A549 treated with GW870086 at 1 μM for 4 hours (cell line): ENCODE measurements around the gene TMEM53. TPM values are rescaled to one million over a fixed set of nuclear protein-coding genes. Genes with fewer than 3 reads are reported as not detected.

Experiments
- total RNA-seq: library from RNA; stranded (reverse); fragments of 200-300 nt; extraction: Qiagen RNA extraction; gene quantifications from 5 replicates; pipeline ENCODE4 v1.2.3, GENCODE V29; 2022; ENCODE audit warnings: low read depth

TMEM53 gene
- 7.3 to 9.4 TPM (median 8.7 TPM) in 5 replicates for total RNA-seq

GRCh38 chr1:44674113-44675000 lies at the start of gene TMEM53, which contains the start of gene ARMH1:
Gene TMEM53, minus strand, starts transcription at chr1:44674481. Its CDS starts 90 bp downstream, at chr1:44674391.
Gene ARMH1, plus strand, starts transcription at chr1:44674714. Its CDS starts 14,984 bp downstream, at chr1:44689698.

Other genes with a start within 250 kb of the TMEM53 start
- 0.38 to 1.1 TPM (median 0.54 TPM) in 5 replicates for gene ARMH1, start 233 bp upstream of the TMEM53 start, total RNA-seq
- not detected in 5 replicates for gene RNU5D-1, start 56.7 kb upstream of the TMEM53 start, total RNA-seq
- gene KIF2C, start 65.4 kb upstream of the TMEM53 start, total RNA-seq: 36.2 to 43.4 TPM (median 39.5 TPM) in 5 replicates
- gene RPS8, start 101.1 kb upstream of the TMEM53 start, total RNA-seq: 1,637 to 1,731 TPM (median 1,686 TPM) in 5 replicates
- 0.17 to 0.53 TPM (median 0.37 TPM) in 5 replicates for gene BEST4, start 113.7 kb upstream of the TMEM53 start, total RNA-seq
- gene PLK3, start 125.9 kb upstream of the TMEM53 start, total RNA-seq: 14.8 to 20.8 TPM (median 19.6 TPM) in 5 replicates
- 0.27 to 1.1 TPM (median 0.80 TPM) in 5 replicates for gene DYNLT4, start 132.9 kb upstream of the TMEM53 start, total RNA-seq
- 1.8 to 3.9 TPM (median 2.7 TPM) in 5 replicates for gene BTBD19, start 134.0 kb upstream of the TMEM53 start, total RNA-seq
- 0.15 to 0.25 TPM (median 0.19 TPM) in 5 replicates for gene PTCH2, start 168.8 kb upstream of the TMEM53 start, total RNA-seq